SKM-1 (cell line): Measurements from ENCODE around the gene HOXD11.

Experiments
- DNase-seq: peaks from one replicate; lab custom pipeline; 2025; ENCODE audit not compliant: unreplicated experiment; lab: John Stamatoyannopoulos, UW

Gene HOXD11

DNA sequence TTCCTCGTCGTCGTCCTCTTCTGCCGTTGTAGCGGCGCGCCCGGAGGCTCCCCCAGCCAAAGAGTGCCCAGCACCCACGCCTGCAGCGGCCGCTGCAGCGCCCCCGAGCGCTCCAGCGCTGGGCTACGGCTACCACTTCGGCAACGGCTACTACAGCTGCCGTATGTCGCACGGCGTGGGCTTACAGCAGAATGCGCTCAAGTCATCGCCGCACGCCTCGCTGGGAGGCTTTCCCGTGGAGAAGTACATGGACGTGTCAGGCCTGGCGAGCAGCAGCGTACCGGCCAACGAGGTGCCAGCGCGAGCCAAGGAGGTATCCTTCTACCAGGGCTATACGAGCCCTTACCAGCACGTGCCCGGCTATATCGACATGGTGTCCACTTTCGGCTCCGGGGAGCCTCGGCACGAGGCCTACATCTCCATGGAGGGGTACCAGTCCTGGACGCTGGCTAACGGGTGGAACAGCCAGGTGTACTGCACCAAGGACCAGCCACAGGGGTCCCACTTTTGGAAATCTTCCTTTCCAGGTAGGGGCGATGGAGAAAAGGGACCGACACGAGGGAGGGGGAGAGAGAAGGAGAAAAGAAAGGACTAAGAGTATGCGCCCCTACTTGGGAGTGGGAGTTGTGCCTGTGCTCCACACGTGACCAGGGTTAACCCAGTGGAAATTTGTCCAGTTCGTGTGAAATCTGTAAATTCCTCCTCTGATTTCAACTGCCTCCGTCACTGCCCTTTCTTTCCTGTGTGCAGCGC, 13.8 kb upstream of the HOXD11 start:
- no peak for DNase-seq

DNA sequence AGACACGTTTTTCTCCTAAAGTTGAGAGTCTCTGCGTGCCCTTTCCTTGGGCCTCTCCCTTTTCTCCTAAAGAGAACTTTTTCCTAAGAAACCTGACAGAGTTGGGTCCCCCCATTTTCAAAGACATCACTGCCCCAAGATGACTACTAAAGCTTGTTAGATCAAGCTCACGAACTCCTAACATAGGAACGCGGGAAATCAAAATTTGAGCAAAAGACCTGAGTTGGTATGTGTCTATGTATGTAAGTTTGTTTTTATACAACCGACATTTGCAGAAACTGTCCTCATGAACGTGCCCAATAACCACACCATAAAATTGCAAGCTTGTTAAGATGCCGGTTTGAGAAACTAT, 13.2 kb upstream of the HOXD11 start:
- no peak for DNase-seq

- no peak for DNase-seq
Observed at GRCh38 chr2:176094349-176094748, 12.7 kb upstream of the HOXD11 start.

GRCh38 chr2:176095421-176095820, 11.7 kb upstream of the HOXD11 start:
- no peak for DNase-seq

DNA sequence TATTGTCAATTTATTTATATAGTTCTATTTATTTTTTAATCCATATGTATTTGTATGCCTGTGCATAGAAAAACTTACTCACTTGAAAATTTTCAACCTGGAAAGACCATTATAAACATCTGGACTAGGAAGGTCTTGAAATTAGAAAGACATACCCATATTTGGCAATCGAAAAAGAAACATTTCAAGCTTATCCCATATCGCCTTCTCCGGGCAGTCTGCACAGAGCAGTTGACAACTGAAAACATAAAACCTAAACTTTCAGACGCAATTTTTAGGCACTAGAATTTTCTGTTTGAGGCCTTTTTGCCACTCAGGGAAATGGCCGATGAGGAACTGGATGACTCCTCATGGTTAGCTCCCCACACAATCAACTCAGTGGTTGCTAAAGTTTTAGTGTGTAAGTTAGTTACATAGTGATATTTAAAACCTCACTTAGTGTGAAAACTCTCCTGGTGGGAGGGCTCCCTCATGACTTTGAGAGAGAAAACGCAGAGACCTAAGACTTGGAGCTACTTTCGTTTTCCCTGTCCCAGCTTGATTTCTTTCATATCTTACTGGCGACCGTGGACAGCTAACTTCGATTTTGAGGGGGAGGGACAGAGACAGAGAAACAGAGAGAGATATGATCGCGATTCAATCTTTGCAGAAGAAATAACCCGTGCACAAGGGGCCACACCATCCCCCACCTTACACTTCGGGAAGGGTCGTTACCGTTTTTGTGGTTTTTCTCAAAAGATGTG, 10.7 kb upstream of the HOXD11 start:
- no peak for DNase-seq

DNA sequence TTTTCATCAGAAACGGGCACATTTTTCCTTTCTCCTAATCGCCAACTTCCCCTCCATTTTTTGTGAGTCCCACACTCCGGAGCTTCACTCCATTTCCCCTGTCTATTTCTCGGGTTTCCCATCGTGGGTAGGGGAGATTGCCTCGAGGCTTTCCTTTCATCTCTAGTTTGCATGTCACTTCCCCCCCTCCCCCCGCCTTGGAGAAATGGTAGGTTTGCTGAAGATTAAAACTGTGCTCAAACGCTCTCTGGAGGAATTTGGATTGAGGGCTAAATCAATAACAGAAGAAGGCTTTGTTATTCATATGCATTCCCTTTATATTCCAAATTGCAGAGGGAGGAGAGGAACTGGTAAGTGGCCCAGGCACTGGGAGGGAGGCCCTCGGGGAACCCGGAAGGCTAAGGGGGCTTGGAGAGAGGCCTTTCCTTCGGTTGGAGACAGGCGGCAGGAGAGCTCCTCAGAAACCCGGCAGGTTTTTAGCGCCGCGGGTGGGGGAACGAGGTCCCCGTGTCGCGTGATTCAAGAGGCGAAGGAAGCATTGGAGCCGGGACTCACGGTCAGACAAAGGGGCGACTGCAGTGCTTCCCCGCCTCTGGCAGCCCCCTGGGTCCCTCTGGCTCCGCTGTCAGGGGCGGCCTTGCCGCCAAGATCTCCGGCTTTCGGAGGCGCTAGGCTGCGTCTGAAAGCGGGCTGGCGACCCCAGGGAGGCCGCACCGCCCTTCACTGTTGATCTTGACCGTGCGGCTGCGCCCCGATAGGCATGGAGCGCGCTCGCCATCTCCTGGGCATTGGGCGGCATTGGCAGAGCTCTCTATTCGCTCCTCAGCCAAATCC, 9.9 kb upstream of the HOXD11 start:
- DNase-seq: peak; percentile 27

- no peak for DNase-seq
Observed at GRCh38 chr2:176097820-176098365, 9.2 kb upstream of the HOXD11 start.

DNA sequence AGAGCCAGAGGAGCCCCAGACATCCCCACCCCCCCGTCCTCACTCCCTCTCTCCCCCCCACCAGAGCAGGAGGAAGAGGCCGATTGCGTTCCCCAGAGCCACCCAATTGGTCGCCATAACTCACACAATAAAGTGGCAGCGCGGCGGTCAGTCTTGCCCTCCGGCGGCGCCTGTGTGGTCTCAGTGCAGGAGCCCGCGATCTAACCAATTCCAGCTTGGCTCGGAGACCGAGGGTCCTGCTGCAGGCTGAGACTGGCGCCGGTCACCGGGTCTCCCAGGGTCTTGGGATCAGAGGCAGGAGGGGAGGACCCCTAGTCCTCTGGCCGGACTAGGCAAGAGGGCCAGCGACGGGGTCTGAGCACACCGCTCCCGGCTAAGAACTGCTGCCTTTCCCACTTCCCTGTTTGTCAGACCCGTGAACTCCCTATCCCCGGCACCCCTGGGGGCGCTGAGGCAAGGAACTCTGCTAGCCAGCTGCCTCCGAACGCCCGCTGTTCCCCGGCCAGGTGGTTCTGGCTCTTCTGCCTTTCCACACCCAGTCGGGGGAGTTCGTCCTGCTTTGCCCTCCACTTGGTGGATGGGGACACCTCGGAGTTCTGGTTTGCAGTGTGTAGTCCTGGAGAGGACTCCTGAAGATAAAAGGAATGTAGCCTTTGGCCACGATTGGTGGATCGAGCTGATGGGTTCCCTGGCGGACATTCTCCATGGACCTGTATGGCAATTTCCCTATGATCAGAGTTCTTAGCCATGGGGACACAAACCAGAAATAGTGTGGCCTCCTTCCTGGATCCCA, 8.5 kb upstream of the HOXD11 start:
- no peak for DNase-seq

DNA sequence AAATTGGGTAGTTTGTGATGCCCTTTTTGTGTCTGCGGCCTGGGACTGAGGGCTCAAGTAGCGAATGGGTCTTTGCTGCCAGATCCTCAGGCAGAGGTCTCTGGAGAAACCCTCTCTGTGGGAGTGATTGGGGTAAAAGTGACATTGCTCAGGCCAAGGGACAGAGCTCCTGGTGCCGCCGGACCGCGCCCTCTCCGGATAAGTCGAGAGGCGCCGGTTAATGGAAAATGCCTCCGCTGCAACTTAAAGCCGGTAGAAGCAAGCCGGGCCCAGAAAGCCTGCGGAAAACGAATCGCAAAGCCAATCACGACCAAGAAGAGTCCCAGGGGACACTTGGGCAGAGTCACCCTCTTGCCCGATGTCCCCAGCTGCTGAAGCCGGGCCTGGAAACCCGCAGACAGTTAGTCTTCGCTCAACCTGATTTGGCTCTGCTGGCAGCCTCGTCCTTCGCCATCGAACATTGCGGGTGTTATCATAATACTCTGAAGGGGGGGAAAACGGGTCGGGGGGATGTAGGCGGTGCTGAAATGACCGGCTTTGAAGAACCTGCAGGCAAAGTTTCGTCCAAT, 7.8 kb upstream of the HOXD11 start:
- DNase-seq: no peak

- DNase-seq: no peak
Observed at GRCh38 chr2:176099728-176100546, 7.1 kb upstream of the HOXD11 start, which contains the start of gene HOXD12. HOXD12 (plus strand) TSS chr2:176099795; CDS start chr2:176099802, 7 bp downstream.

GRCh38 chr2:176100547-176101140, 6.4 kb upstream of the HOXD11 start:
- no peak for DNase-seq

- DNase-seq: no peak
Observed at GRCh38 chr2:176101216-176101830, 5.8 kb upstream of the HOXD11 start.

GRCh38 chr2:176101842-176102241, 5.2 kb upstream of the HOXD11 start:
- DNase-seq: no peak

DNA sequence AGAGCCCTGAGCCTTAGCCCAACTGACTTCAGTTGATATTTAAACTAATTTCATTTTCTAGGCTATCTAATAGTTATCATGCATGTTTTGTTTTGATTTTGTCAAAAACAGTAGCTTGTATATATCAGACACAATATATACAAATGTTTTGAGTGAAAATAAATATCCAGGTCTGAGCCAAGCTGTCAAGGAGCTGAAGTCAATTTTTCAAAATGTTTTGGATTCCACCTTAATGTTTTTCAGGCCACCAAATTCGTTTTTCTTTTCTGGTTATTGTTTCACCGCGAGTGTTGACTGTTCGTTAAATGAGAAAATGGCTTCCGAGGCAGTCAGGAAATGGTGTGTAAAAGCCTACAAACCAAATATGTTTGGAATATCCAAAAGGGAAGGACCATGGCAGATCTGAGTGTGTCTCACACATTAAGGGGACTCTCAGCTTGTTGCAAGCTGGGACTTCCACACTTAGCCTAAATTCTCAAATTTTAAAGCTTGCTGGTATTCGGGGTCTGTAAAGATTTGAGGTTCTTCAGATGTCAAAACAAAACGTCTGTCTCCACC, 4.7 kb upstream of the HOXD11 start:
- no peak for DNase-seq

- DNase-seq: no peak
Observed at GRCh38 chr2:176103194-176103593, 3.9 kb upstream of the HOXD11 start.

DNA sequence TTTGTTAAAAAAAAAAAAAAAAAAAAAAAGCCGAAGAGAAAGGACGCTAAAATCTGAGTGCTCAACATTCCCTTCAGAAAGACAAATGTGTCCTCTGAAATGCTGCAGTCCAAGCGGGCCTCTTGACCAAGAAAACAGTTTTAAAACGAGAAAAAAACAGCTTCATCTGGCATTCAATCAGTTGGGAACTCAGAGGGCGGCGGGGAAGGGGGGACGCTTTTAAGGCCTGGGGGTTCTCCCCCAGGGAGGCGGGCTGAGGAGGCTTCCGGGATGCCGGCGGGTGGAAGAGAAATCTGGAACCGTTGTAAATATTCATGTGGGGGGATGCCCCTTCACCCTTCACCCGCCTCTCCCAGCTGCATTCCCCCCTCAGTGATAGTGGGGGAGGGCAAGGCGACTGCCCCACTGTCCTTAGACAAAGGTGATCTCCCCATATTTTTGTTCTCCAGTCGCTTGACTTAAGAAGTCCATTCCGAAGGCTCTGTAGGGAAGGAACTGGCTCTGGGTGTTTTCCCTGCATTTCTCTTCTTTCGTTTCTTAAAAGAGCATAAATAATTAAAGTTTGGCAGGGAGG, 3.3 kb upstream of the HOXD11 start:
- DNase-seq: no peak

GRCh38 chr2:176104316-176105077, 2.6 kb upstream of the HOXD11 start:
- DNase-seq: no peak
